Measurements from ENCODE around the gene SHFL.

Gene SHFL

GRCh38 chr19:10085641-10086590 lies at the start of gene SHFL:
TSS of gene SHFL (plus strand) at chr19:10086317. CDS start at chr19:10086428, 111 bp downstream.
- peak; percentile 63 for DNase-seq

GRCh38 chr19:10036601-10037071 lies 49.5 kb upstream of the SHFL start:
- DNase-seq = no peak

- DNase-seq = no peak
Measured at GRCh38 chr19:10037367-10037766, 48.8 kb upstream of the SHFL start.

- no peak for DNase-seq
Measured at GRCh38 chr19:10037809-10038208, 48.3 kb upstream of the SHFL start.

- peak; percentile 45 for DNase-seq
Measured at GRCh38 chr19:10043286-10043927, 42.7 kb upstream of the SHFL start.

GRCh38 chr19:10044390-10044789 lies 41.7 kb upstream of the SHFL start:
- DNase-seq = no peak

GRCh38 chr19:10045371-10045770 lies 40.7 kb upstream of the SHFL start:
- no peak for DNase-seq

GRCh38 chr19:10049626-10050025 lies 36.5 kb upstream of the SHFL start:
- DNase-seq = no peak

GRCh38 chr19:10052602-10053360 lies 33.3 kb upstream of the SHFL start:
- no peak for DNase-seq

- DNase-seq = no peak
Measured at GRCh38 chr19:10061717-10062310, 24.3 kb upstream of the SHFL start.

GRCh38 chr19:10068205-10068604 lies 17.9 kb upstream of the SHFL start:
- no peak for DNase-seq

- DNase-seq = no peak
Measured at GRCh38 chr19:10069046-10069445, 17.1 kb upstream of the SHFL start.

GRCh38 chr19:10070730-10071446 lies 15.2 kb upstream of the SHFL start:
- no peak for DNase-seq

GRCh38 chr19:10074153-10074552 lies 12.0 kb upstream of the SHFL start:
- DNase-seq = no peak

- no peak for DNase-seq
Measured at GRCh38 chr19:10076535-10076934, 9.6 kb upstream of the SHFL start.

GRCh38 chr19:10078329-10078728 lies 7.8 kb upstream of the SHFL start:
- no peak for DNase-seq

GRCh38 chr19:10079031-10079453 lies 7.1 kb upstream of the SHFL start:
- DNase-seq = no peak

- no peak for DNase-seq
Measured at GRCh38 chr19:10083911-10084310, 2.2 kb upstream of the SHFL start.

GRCh38 chr19:10084803-10085202 lies 1.3 kb upstream of the SHFL start:
- DNase-seq = no peak

GRCh38 chr19:10086591-10087192 lies 575 bp downstream of the SHFL start:
- DNase-seq = no peak

- DNase-seq = no peak
Measured at GRCh38 chr19:10087296-10088061, 1.4 kb downstream of the SHFL start.

Measured in DMS79 treated with DMSO at 0.1 percent for 48 hours (cell line).